Activated naive CD4-positive, alpha-beta T cell treated with anti-CD3 and anti-CD28 coated beads, Interleukin-2, amount 50 U/mL, for 72 hours (primary cell): ENCODE results near the gene R3HDM2. TPM values are rescaled to one million over a fixed set of nuclear protein-coding genes. Genes with fewer than 3 reads are reported as not detected.

Source experiments
- ATAC-seq, 2 donors: fragments of 150-1000 bp; cut with Tn5 transposase; 2 replicates each; pipeline ENCODE4 v1.10.0; 2021; ENCODE audit warnings: mild to moderate bottlenecking in 2 of 2, moderate library complexity in 2 of 2
- DNase-seq, 2 donors: peaks; one replicate each; pipeline ENCODE4 v3.0.0; 2021 to 2022; ENCODE audit warnings: low spot score in 2 of 2
- H3K27ac Mint-ChIP-seq, 2 donors: one replicate each; pipeline ENCODE4 v1.8.0; 2022; ENCODE audit warnings: mild to moderate bottlenecking in 2 of 2, mixed read lengths in 2 of 2
- H3K36me3 Mint-ChIP-seq, 2 donors: one replicate each; pipeline ENCODE4 v1.8.0; 2022; ENCODE audit warnings: mixed read lengths in 2 of 2
- H3K9me3 Mint-ChIP-seq, 2 donors: one replicate each; pipeline ENCODE4 v1.8.0; 2022; ENCODE audit warnings: mixed read lengths in 2 of 2
- total RNA-seq, 2 donors: library from RNA; stranded (reverse); gene quantifications; one replicate each; pipeline ENCODE4 v1.2.3, GENCODE V29; 2022

The R3HDM2 gene
- total RNA-seq, 2 donors from 2014 or later: 36.3 to 57.1 TPM

DNA sequence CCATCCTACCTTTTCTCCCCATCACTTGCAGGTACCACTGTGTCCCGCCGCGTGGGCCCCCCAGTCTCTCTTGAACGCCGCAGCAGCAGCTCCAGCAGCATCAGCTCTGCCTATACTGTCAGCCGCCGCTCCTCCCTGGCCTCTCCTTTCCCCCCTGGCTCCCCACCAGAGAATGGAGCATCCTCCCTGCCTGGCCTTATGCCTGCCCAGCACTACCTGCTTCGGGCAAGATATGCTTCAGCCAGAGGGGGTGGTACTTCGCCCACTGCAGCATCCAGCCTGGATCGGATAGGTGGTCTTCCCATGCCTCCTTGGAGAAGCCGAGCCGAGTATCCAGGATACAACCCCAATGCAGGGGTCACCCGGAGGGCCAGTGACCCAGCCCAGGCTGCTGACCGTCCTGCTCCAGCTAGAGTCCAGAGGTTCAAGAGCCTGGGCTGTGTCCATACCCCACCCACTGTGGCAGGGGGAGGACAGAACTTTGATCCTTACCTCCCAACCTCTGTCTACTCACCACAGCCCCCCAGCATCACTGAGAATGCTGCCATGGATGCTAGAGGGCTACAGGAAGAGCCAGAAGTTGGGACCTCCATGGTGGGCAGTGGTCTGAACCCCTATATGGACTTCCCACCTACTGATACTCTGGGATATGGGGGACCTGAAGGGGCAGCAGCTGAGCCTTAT lies 39.6 kb upstream of the R3HDM2 start:
- no peak for DNase-seq
- no peak overlapping the region for H3K27ac Mint-ChIP-seq
- peaks cover 12 to 19% of the 10 kb centered on the region in 2 donors for H3K36me3 Mint-ChIP-seq
- no peaks in the 10 kb centered on the region for H3K9me3 Mint-ChIP-seq
- no peak for ATAC-seq

DNA sequence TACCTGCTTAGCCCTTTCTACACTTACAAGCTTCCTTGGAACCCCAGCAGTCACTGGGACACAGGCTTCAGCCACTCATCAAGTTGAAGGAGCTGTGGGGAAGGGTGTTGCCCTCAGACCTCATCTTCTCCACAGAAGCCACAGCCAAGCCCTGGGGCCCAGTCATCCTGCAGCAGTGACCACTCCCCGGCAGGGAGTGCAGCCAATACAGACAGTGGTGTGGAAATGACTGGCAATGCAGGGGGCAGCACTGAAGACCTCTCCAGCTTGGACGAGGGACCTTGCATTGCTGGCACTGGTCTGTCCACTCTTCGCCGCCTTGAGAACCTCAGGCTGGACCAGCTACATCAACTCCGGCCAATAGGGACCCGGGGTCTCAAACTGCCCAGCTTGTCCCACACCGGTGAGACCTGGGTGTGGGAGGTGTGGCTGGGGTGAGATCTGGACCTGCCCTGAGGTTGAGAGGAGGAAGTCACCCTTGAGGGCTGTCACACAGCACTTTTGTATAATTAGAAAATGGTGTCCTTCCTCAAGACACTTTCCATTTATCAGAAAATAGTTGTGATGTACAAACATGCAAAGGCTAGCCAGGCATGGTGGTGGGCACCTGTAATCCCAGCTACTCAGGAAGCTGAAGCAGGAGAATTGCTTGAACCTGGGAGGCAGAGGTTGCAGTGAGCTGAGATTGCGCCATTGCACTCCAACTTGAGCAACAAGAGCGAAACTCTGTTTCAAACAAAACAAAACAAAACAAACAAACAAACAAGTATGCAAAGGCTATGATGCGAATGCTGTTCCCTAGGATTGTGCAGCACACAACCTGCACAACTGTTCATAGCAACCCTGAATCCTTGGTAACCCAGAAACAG lies 38.7 kb upstream of the R3HDM2 start:
- Mint-ChIP-seq H3K9me3 (no peaks in the 10 kb centered on the region), H3K27ac (peak overlapping the region in 1 of 2 donors; percentile 36), H3K36me3 (peaks cover 7 to 14% of the 10 kb centered on the region in 2 donors)
- ATAC-seq (peak in 1 of 2 donors; percentile 23), DNase-seq (no peak)

DNA sequence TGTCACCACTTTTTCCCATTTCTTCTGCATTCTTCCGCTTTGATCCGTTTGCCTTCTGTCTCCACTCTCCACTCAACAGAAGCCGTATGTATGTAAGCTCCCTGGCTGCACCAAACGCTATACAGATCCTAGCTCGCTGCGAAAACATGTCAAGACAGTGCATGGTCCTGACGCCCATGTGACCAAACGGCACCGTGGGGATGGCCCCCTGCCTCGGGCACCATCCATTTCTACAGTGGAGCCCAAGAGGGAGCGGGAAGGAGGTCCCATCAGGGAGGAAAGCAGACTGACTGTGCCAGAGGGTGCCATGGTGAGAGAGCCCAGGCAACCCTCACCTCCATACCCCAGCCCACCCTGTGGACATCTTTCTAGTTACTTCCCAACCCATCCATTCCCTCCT lies 37.1 kb upstream of the R3HDM2 start:
- Mint-ChIP-seq H3K36me3 (no peaks in the 10 kb centered on the region), H3K27ac (peak overlapping the region in 1 of 2 donors; percentile 36), H3K9me3 (no peaks in the 10 kb centered on the region)
- no peak for DNase-seq
- peak in 1 of 2 donors; percentile 6 for ATAC-seq

DNA sequence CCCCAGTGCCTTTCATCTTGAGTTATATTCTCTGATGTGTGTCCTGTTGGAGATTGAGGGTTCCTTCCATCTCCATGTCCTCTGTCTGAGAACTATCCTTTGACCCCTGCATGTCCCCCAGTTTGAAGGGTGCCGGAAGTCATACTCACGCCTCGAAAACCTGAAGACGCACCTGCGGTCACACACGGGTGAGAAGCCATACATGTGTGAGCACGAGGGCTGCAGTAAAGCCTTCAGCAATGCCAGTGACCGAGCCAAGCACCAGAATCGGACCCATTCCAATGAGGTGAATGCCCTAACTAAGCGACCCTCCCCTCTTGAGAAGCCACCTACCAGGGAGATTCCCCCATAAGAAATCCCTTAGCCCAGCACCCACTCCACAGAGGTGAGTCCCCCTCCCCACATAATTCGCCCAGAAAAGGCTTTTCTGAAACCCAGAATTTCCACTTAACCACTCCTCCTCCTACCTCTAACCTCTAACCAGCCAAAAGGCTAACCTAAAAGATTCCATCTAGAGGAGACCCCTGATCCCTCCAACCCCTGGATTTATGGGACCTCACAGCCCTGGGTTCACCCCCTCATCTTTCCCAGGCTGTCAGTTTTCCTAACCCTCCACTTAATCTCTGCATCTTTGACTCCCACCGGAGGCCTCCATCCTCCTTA lies 36.5 kb upstream of the R3HDM2 start:
- DNase-seq (no peak), ATAC-seq (no peak)
- Mint-ChIP-seq H3K36me3 (peaks cover 0 to 4% of the 10 kb centered on the region in 2 donors), H3K27ac (peak overlapping the region in 1 of 2 donors; percentile 36), H3K9me3 (no peaks in the 10 kb centered on the region)

DNA sequence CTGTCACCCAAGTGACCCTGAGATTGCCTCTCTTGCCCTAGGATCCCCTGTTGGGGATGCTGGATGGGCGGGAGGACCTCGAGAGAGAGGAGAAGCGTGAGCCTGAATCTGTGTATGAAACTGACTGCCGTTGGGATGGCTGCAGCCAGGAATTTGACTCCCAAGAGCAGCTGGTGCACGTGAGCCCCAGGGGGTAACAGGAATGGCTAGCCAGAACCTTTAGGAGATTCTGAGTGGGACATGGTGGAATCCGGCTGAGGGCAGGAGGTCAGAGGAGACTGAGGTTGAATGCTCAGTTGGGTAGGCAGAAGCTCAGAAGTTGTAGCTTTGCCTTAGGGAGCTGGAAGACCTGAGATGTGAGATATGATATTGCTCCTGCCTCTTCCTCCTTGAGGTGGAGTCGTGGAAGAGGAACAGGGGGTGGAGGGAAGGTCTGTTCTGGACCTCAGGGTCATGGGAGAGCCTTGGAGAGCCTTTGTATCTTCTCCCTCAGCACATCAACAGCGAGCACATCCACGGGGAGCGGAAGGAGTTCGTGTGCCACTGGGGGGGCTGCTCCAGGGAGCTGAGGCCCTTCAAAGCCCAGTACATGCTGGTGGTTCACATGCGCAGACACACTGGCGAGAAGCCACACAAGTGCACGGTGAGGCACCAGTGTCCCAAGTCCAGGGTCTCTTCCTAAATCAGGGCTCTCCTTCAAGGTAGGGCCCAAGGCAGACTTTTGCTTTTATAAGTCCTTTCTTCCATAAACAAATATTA lies 35.1 kb upstream of the R3HDM2 start:
- no peak for ATAC-seq
- Mint-ChIP-seq H3K9me3 (no peaks in the 10 kb centered on the region), H3K36me3 (peaks cover 0 to 4% of the 10 kb centered on the region in 2 donors), H3K27ac (peak overlapping the region; percentile 7 to 22)
- DNase-seq: no peak

DNA sequence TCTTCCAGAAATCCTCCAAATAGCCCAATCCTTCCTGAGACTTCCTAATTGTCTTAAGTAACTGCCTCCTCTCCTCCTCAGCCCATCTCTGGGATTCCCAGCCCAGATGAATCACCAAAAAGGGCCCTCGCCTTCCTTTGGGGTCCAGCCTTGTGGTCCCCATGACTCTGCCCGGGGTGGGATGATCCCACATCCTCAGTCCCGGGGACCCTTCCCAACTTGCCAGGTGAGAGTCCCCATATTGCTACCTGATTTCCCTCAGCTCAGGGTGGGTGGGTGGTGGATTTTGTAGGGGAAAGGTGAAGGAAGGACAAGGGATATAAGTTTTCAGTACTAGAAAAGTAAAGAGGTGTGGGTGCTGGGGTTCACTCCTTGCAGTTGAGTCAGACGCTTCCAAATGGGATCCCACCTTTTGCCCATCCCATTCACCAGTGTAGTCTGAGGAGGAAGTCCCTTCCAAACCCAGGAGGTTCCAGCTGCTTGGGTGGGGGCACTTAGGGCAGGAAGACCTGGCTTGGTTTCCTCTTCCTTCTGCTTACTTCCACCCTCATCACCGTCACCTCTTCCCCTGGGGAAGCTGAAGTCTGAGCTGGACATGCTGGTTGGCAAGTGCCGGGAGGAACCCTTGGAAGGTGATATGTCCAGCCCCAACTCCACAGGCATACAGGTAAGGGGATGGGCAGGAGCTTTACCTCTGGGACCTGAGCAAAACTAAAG lies 34.3 kb upstream of the R3HDM2 start:
- Mint-ChIP-seq H3K36me3 (peaks cover 0 to 4% of the 10 kb centered on the region in 2 donors), H3K9me3 (no peaks in the 10 kb centered on the region), H3K27ac (peak overlapping the region; percentile 7 to 22)
- ATAC-seq: no peak
- DNase-seq: no peak

DNA sequence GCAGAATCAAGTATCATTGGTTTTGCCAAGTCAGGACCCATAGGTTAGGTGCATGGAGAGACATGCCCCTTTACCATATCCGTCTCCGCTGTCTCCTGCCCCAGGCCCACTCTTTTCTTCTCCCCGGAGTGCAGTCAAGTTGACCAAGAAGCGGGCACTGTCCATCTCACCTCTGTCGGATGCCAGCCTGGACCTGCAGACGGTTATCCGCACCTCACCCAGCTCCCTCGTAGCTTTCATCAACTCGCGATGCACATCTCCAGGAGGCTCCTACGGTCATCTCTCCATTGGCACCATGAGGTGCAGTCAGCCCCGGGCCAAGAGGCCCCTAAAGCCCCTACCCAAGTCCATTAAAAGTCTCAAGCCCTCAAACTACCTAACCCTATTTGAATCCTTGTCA lies 33.7 kb upstream of the R3HDM2 start:
- Mint-ChIP-seq H3K36me3 (peaks cover 0 to 4% of the 10 kb centered on the region in 2 donors), H3K9me3 (no peaks in the 10 kb centered on the region), H3K27ac (no peak overlapping the region)
- DNase-seq (no peak), ATAC-seq (no peak)

DNA sequence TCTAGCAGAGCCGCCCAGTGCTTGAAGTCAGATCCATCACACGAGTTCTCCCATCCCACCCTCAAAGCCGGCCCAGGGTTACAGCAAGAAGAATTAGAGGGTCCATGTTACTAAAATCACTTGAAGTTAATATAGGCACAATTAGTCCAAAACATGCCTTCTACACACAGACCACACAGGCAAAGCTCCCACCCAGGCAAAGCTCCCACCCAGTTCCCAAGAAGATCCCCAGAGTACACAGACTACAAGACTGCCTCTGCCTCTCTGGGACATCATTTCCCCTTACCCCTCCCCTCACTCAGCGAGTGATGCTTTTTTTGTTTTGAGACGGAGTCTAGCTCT lies 32.0 kb upstream of the R3HDM2 start:
- DNase-seq (no peak), ATAC-seq (no peak)
- Mint-ChIP-seq H3K27ac (peak overlapping the region in 1 of 2 donors; percentile 55), H3K9me3 (no peaks in the 10 kb centered on the region), H3K36me3 (peaks cover 0 to 4% of the 10 kb centered on the region in 2 donors)

DNA sequence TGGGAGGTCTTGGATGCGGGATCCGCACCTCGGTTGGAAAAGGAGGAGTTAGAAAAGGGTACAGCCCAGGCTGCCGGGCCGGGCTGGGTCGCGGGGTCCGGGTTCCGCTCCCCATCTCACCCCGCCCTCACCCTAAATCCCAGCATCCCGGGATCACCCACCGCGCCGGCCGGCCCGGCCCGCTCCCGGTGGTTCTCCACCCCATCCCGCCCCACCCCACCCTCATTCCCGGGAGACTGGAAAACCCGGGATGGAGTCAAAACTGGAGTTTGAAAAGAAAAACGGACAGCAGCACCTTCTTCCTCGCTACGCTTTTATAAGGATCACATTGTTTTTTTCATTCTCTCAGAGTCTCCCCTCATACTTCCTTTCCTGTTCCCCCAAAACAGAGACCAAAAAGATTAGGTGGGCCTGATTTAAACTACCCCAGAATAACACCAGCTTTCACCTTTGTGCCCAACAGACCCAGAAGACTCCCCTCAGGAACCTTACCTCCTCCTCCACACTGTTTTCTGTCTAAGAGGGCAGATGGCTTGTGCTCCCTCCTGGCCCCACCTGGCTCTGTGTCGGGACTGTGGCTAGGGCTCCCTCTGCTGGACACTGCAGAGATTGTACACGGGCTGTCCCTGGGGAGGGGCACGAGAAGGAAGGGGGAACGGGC lies 31.5 kb upstream of the R3HDM2 start:
- Mint-ChIP-seq H3K27ac (peak overlapping the region; percentile 44 to 55), H3K9me3 (no peaks in the 10 kb centered on the region), H3K36me3 (peaks cover 0 to 4% of the 10 kb centered on the region in 2 donors)
- ATAC-seq (peak; percentile 81 to 82), DNase-seq (peak; percentile 89 to 94)

DNA sequence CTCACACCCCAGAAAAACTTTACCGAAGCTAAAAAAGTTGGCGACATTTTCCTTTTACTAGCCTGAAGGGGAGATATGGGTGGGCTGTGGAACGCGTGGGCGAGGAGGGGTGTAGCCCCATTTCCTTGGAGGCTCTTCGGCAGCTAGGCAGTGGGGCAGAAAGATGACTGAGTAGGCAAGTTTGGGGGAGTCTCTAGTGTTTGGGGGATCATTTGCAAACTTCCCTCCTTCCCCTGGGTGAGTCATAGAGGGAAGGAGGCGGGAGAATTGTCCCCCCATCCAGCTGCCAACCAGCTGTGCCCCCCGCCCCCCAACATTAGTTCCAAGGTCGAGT lies 31.0 kb upstream of the R3HDM2 start:
- peaks cover 0 to 4% of the 10 kb centered on the region in 2 donors for H3K36me3 Mint-ChIP-seq
- H3K9me3 Mint-ChIP-seq: no peaks in the 10 kb centered on the region
- peak in 1 of 2 donors; percentile 24 for DNase-seq
- H3K27ac Mint-ChIP-seq: peak overlapping the region; percentile 55 to 72
- ATAC-seq: no peak

DNA sequence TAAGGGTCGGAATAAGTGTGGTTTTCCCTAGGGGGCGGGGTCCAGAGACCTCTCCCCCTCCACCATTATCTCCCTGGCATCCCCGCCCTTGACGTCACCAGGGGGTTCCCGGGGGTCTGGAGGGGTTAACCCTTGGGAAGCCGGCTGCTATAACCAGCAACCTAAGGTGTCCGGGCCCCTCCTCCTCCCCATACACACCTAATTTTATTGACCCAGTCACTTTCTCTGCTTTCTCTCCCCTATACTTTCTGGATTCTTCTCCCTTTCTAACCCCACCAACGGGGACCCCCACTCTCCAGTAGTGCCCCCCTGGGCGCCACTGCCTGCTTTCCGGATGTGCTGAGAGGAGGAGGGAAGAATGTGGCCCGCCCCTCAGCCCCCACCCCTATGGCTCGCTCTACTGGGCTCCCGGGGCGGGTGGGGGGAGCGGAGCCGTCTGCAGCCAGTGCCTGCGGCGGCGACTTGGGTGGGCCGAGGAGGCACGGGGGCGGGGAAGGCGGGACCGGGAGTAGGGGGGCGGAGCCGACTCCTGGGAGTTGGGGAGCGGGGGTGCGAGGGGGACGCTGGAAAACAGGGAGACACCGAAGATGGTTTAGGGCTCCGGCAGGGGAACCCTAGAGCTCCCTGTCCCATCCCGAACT lies 30.6 kb upstream of the R3HDM2 start:
- peak overlapping the region; percentile 55 to 72 for H3K27ac Mint-ChIP-seq
- no peaks in the 10 kb centered on the region for H3K9me3 Mint-ChIP-seq
- ATAC-seq (no peak), DNase-seq (peak in 1 of 2 donors; percentile 19)
- H3K36me3 Mint-ChIP-seq: peaks cover 0 to 4% of the 10 kb centered on the region in 2 donors

DNA sequence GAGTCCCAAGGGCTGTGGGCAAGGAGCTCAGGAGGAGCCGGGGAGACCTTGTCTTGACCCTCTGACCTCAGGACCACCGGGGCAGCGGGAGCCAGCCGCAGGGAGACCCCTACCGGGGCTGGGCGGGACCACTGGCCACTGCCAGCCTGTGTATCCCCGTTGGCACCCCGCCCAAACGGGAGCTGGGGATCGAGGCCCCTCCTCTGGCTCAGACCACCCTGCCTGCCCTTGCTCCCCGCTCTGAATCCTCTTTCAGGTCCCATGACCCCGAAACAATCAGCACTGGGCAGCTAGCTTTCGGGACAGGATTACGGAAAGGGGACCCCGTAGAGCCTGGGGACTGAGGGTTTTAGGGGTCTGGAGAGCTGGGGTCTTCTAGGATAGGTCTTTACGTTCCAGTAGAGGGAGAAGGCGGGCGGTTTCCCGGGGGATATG lies 30.0 kb upstream of the R3HDM2 start:
- DNase-seq (peak in 1 of 2 donors; percentile 16), ATAC-seq (no peak)
- peaks cover 0 to 4% of the 10 kb centered on the region in 2 donors for H3K36me3 Mint-ChIP-seq
- H3K27ac Mint-ChIP-seq: no peak overlapping the region
- no peaks in the 10 kb centered on the region for H3K9me3 Mint-ChIP-seq

DNA sequence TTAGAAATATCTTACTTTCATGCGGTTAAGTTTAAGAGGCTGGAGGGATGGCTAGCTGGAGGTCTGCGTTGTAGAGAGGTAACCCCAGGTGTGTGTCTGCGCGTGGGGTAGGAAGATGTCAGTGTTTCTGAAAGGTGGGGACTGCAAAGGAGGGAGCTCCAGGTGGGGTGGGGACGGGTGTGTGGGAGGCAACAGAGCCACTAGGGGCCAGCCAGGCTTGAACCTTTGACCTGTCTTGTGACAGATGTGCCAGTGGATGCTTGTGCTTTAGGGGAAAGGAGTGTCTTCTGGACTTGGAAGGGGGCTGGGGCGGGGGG lies 29.6 kb upstream of the R3HDM2 start:
- ATAC-seq: no peak
- Mint-ChIP-seq H3K27ac (no peak overlapping the region), H3K9me3 (no peaks in the 10 kb centered on the region), H3K36me3 (peaks cover 0 to 4% of the 10 kb centered on the region in 2 donors)
- DNase-seq: peak in 1 of 2 donors; percentile 26

DNA sequence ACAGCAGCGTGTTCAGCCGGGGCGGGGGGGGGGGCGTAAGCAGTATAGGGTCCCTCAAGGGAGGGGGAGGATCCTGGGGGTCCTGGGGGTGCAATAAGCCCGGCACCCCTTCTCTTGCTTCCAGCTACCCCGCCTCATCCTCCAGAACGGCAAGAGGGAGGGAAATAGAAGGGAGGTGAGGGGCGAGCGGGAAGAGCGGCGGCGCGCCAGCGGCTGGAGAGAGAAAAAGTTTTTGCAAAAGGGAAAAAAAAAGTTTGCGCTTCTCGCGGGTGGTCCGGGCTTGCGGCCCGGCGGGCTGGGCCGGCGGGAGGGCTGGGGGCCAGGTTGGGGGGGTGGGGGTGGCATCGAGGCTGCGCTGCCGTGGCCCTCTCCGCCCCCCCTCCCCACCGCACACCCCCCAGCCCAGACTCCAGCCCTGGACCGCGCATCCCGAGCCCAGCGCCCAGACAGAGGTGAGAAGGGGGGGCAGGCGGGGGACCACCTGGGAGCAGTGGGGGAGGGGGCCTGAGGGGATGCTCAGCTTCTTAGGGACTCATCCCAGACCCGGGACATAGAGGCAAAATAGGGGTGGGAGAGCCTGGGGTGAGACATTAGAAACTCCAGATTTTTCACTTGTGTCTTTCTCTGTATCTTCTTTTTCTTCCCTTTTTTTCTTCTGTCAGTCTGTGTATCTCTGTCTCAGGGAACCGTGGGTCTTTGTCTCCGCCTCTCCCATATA lies 29.1 kb upstream of the R3HDM2 start, which contains the start of gene GLI1:
GLI1 (plus strand) TSS at position 36 of the 718 bp plus-strand sequence. CDS start 3,907 bp downstream, outside the sequence.
- peaks cover 0 to 4% of the 10 kb centered on the region in 2 donors for H3K36me3 Mint-ChIP-seq
- ATAC-seq (peak in 1 of 2 donors; percentile 34), DNase-seq (no peak)
- H3K9me3 Mint-ChIP-seq: no peaks in the 10 kb centered on the region
- peak within 1 kb of the TSS; percentile 89 to 95 for H3K27ac Mint-ChIP-seq
